Panc1 (cell line): ENCODE results near the gene ASCC3. TPM values are rescaled to one million over a fixed set of nuclear protein-coding genes. Genes with fewer than 3 reads are reported as not detected.

Experiments
- ATAC-seq: fragments of 200-7000 bp; cut with Tn5 transposase; 2 replicates; pipeline ENCODE4 v1.9.1; 2020; ENCODE audit warnings: mild to moderate bottlenecking, moderate library complexity
- BruUV-seq: library from RNA; stranded (reverse); fragments of 400-500 nt; replicated peaks from 2 replicates; lab custom pipeline; 2021; lab: Mats Ljungman, UMichigan
- CTCF ChIA-PET: fragments of 300-600 bp; sonication (Branson Sonifier 250); formaldehyde crosslinking; loops from one replicate; lab custom pipeline; 2022; ENCODE audit warnings: antibody characterized with exemption; lab: Charles Lee
- POLR2A ChIA-PET: fragments of 300-600 bp; sonication (Branson Sonifier 250); formaldehyde crosslinking; loops from one replicate; lab custom pipeline; 2022; ENCODE audit warnings: antibody characterized with exemption; lab: Charles Lee
- DNase-seq: peaks from one replicate; pipeline ENCODE4 v3.0.0-alpha.2; 2010; ENCODE audit warnings: low read depth, low spot score
- H3K27ac ChIP-seq: 2 replicates; pipeline ENCODE4 v1.5.1; 2011; ENCODE audit warnings: mild to moderate bottlenecking, low read length, inconsistent platforms
- H3K27me3 ChIP-seq: fragments of 200-500 bp; sonication (Bioruptor generic); 2 replicates; pipeline ENCODE4 v1.6.0; 2014; ENCODE audit warnings: low read length, inconsistent platforms; ENCODE audit not compliant: control insufficient read depth, insufficient read depth
- H3K36me3 ChIP-seq: fragments of 200-500 bp; sonication (Bioruptor generic); 2 replicates; pipeline ENCODE4 v1.5.1; 2014; ENCODE audit warnings: inconsistent platforms, mild to moderate bottlenecking, low read length, moderate library complexity; ENCODE audit not compliant: control insufficient read depth, insufficient read depth
- H3K4me1 ChIP-seq: 2 replicates; pipeline ENCODE4 v1.5.1; 2011; ENCODE audit warnings: inconsistent platforms, mild to moderate bottlenecking, low read length, moderate library complexity; ENCODE audit not compliant: control insufficient read depth, insufficient read depth
- H3K4me3 ChIP-seq, 2 experiments: 2 replicates each; pipeline ENCODE4 v1.5.1; 2011 to 2012; ENCODE audit warnings: low read depth in 2 of 2, low read length in 2 of 2, mild to moderate bottlenecking in 2 of 2, inconsistent platforms in 1 of 2, moderate library complexity in 1 of 2
- H3K9me3 ChIP-seq: fragments of 200-500 bp; sonication (Bioruptor generic); 2 replicates; pipeline ENCODE4 v1.5.1; 2014; ENCODE audit warnings: low read depth, mild to moderate bottlenecking, inconsistent platforms, low read length, moderate library complexity; ENCODE audit not compliant: control insufficient read depth, insufficient read depth
- POLR2AphosphoS5 ChIP-seq: IDR thresholded peaks from 2 replicates; pipeline ENCODE4 v1.6.1; 2012; ENCODE audit warnings: mild to moderate bottlenecking, low read depth, low read length, moderate library complexity
- SIN3A ChIP-seq: IDR thresholded peaks from 2 replicates; pipeline ENCODE4 v1.6.1; 2012; ENCODE audit warnings: low read depth, mild to moderate bottlenecking, low read length, moderate library complexity, borderline replicate concordance; ENCODE audit not compliant: insufficient read depth
- TCF7L2 ChIP-seq: IDR thresholded peaks from 2 replicates; pipeline ENCODE4 v1.6.1; 2011; ENCODE audit warnings: mild to moderate bottlenecking, low read depth, low read length, inconsistent platforms
- in situ Hi-C: cut with HindIII; loops from 2 replicates; pipeline ENCODE4 v1.10.0; 2016; ENCODE audit warnings: low sequenced_read_pairs, low pct_unique_long_range_greater_than_20kb
- intact Hi-C: fragments of 100-400 bp; cut with micrococcal nuclease; formaldehyde crosslinking; loops from one replicate; pipeline ENCODE4 v1.10.0; 2022; ENCODE audit not compliant: unreplicated experiment
- total RNA-seq: library from RNA; stranded (reverse); gene quantifications from one replicate; pipeline ENCODE4 v1.2.1, GENCODE V29; 2021; ENCODE audit not compliant: unreplicated experiment
- TF ChIP-seq, protein P1 (sequence below): fragments of 450-650 bp; IDR thresholded peaks from 2 replicates; pipeline ENCODE4 v1.5.1; 2017; ENCODE audit warnings: mild to moderate bottlenecking
- TF ChIP-seq, protein P2 (sequence below), 2 experiments: IDR thresholded peaks; 2 replicates each; pipeline ENCODE4 v1.6.1; 2011 to 2012; ENCODE audit warnings: low read depth in 2 of 2, control low read depth in 1 of 2, low read length in 1 of 2, mild to moderate bottlenecking in 1 of 2, moderate library complexity in 1 of 2; ENCODE audit not compliant: insufficient read depth in 1 of 2

ASCC3 gene
- total RNA-seq, 1 experiment from 2014 or later, result 46.9 TPM

DNA sequence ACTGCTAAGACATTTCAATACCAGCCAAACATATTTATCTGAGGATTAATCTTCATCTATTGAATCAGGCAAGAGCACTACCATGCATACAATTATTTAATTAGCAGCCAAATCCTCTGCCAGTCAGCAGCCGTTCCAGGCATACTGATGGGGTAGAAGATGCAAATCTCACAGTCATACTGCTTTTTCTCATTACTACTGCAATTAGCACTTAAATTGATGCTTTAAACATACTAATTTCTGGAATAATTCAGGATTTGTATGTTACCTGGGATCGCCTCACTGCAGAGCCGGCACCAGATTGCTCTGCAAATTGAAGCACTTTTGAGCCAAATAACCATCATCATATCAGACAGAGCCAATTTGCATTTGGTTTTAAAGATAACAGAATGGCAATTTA lies 366.5 kb downstream of the ASCC3 start:
- Histone ChIP-seq H3K4me3 (no peak overlapping the region), H3K4me1 (peaks cover 8% of the 10 kb centered on the region; the same call in 1 of the 2 replicates), H3K27ac (no peak overlapping the region), H3K9me3 (no peaks in the 10 kb centered on the region), H3K27me3 (no peaks in the 10 kb centered on the region), H3K36me3 (no peaks in the 10 kb centered on the region; the same call in 1 of the 2 replicates)
- ATAC-seq (no peak), DNase-seq (no peak)
- no TSS peak for BruUV-seq
- in situ Hi-C loops (no loop called here), intact Hi-C loops (no loop called here)
- POLR2A ChIA-PET, result no interaction called here
- CTCF ChIA-PET, result interaction anchor here (0.6 kb wide), 1 partner anchor 9 kb away, joined by 3 read pairs; no protein-coding TSS in a partner anchor
- TF ChIP-seq, protein P1, sequence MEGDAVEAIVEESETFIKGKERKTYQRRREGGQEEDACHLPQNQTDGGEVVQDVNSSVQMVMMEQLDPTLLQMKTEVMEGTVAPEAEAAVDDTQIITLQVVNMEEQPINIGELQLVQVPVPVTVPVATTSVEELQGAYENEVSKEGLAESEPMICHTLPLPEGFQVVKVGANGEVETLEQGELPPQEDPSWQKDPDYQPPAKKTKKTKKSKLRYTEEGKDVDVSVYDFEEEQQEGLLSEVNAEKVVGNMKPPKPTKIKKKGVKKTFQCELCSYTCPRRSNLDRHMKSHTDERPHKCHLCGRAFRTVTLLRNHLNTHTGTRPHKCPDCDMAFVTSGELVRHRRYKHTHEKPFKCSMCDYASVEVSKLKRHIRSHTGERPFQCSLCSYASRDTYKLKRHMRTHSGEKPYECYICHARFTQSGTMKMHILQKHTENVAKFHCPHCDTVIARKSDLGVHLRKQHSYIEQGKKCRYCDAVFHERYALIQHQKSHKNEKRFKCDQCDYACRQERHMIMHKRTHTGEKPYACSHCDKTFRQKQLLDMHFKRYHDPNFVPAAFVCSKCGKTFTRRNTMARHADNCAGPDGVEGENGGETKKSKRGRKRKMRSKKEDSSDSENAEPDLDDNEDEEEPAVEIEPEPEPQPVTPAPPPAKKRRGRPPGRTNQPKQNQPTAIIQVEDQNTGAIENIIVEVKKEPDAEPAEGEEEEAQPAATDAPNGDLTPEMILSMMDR, result no peak
- TF ChIP-seq SIN3A (no peak), POLR2AphosphoS5 (no peak), TCF7L2 (no peak)
- TF ChIP-seq, protein P2, sequence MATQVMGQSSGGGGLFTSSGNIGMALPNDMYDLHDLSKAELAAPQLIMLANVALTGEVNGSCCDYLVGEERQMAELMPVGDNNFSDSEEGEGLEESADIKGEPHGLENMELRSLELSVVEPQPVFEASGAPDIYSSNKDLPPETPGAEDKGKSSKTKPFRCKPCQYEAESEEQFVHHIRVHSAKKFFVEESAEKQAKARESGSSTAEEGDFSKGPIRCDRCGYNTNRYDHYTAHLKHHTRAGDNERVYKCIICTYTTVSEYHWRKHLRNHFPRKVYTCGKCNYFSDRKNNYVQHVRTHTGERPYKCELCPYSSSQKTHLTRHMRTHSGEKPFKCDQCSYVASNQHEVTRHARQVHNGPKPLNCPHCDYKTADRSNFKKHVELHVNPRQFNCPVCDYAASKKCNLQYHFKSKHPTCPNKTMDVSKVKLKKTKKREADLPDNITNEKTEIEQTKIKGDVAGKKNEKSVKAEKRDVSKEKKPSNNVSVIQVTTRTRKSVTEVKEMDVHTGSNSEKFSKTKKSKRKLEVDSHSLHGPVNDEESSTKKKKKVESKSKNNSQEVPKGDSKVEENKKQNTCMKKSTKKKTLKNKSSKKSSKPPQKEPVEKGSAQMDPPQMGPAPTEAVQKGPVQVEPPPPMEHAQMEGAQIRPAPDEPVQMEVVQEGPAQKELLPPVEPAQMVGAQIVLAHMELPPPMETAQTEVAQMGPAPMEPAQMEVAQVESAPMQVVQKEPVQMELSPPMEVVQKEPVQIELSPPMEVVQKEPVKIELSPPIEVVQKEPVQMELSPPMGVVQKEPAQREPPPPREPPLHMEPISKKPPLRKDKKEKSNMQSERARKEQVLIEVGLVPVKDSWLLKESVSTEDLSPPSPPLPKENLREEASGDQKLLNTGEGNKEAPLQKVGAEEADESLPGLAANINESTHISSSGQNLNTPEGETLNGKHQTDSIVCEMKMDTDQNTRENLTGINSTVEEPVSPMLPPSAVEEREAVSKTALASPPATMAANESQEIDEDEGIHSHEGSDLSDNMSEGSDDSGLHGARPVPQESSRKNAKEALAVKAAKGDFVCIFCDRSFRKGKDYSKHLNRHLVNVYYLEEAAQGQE (IDR thresholded peaks at IDR 0.05; ENCODE audit: insufficient read depth in 1 of 2, low read depth in 2 of 2, low read length in 1 of 2), result no peak

DNA sequence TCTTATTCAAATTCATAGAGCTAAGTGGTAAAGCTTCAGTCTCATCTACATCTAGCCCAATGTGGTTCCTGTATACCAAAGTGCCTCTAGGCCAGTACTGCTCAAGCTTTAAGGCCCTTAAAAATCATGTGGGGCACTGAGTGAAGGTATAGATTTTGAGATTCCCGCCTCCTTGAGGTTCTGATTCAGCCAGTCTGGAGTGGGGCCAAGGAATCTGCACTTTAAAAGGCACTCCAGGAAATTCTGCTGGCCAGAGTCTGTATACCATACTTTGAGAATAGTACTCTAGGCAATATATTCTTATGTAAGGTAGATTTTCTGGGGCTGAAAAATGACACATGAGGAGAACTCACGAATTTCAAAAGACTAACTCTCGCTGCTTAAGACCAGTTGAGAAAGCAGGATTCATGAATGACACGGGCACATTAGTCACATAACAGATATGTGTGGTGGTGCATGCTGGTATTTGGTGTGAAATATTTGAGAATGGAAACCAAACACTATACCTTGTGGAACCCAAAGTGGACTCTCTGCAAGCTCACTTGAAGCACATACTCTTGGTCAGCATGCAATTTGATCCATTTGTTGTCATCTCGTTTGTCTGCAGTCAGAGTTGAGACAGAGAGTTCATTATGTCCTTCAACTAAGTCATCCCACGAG lies 368.8 kb downstream of the ASCC3 start:
- no peak overlapping the region for H3K4me3 ChIP-seq
- no peak overlapping the region for H3K27ac ChIP-seq
- no peaks in the 10 kb centered on the region for H3K27me3 ChIP-seq
- ATAC-seq (no peak), DNase-seq (no peak)
- ChIA-PET POLR2A (no interaction called here), CTCF (no interaction called here)
- no TSS peak for BruUV-seq
- intact Hi-C loops (no loop called here), in situ Hi-C loops (no loop called here)
- no peaks in the 10 kb centered on the region; the same call in 1 of the 2 replicates for H3K36me3 ChIP-seq
- no peaks in the 10 kb centered on the region for H3K9me3 ChIP-seq
- no peaks in the 10 kb centered on the region for H3K4me1 ChIP-seq
- TF ChIP-seq, protein P2 (IDR thresholded peaks at IDR 0.05; ENCODE audit: insufficient read depth in 1 of 2, low read depth in 2 of 2, low read length in 1 of 2), result no peak
- TF ChIP-seq, protein P1, result no peak
- TF ChIP-seq SIN3A, result no peak
- no peak for TF ChIP-seq TCF7L2
- no peak for TF ChIP-seq POLR2AphosphoS5
